Loucy (cell line): ENCODE measurements around the gene MGAT5B.

Source experiments
- H2AFZ ChIP-seq: fragments of 200-600 bp; sonication (generic); 2 replicates; pipeline ENCODE4 v1.6.0; 2016; ENCODE audit warnings: antibody characterized with exemption, mild to moderate bottlenecking, low read length, moderate library complexity
- H3F3A ChIP-seq: fragments of 200-600 bp; 2 replicates; pipeline ENCODE4 v1.6.0; 2016; ENCODE audit warnings: antibody characterized with exemption, low read depth, mild to moderate bottlenecking
- H3K27me3 ChIP-seq: fragments of 200-600 bp; sonication (generic); 2 replicates; pipeline ENCODE4 v1.6.1; 2014; ENCODE audit warnings: low read length, mild to moderate bottlenecking; ENCODE audit not compliant: insufficient read depth, poor library complexity, severe bottlenecking
- H3K36me3 ChIP-seq: fragments of 200-600 bp; sonication (generic); 2 replicates; pipeline ENCODE4 v1.6.1; 2016; ENCODE audit warnings: low read length; ENCODE audit not compliant: insufficient read depth
- H3K4me1 ChIP-seq: fragments of 200-600 bp; sonication (generic); 2 replicates; pipeline ENCODE4 v1.5.1; 2014; ENCODE audit warnings: low read length, mild to moderate bottlenecking; ENCODE audit not compliant: insufficient read depth, poor library complexity, severe bottlenecking
- H3K4me2 ChIP-seq: fragments of 200-600 bp; sonication (generic); 2 replicates; pipeline ENCODE4 v1.6.0; 2014; ENCODE audit warnings: antibody characterized with exemption, low read length, low read depth, mild to moderate bottlenecking; ENCODE audit not compliant: poor library complexity, severe bottlenecking
- H3K4me3 ChIP-seq: fragments of 200-600 bp; sonication (generic); 2 replicates; pipeline ENCODE4 v1.5.1; 2014; ENCODE audit warnings: low read length, mild to moderate bottlenecking, mixed read lengths; ENCODE audit not compliant: poor library complexity, severe bottlenecking
- H3K79me2 ChIP-seq: fragments of 200-600 bp; sonication (generic); 2 replicates; pipeline ENCODE4 v1.6.1; 2014; ENCODE audit warnings: low read length; ENCODE audit not compliant: insufficient read depth
- H3K9ac ChIP-seq: fragments of 200-600 bp; sonication (generic); 2 replicates; pipeline ENCODE4 v1.6.0; 2014; ENCODE audit warnings: mild to moderate bottlenecking, low read depth, low read length, moderate library complexity; ENCODE audit not compliant: poor library complexity, severe bottlenecking
- H3K9me2 ChIP-seq: fragments of 200-600 bp; sonication (generic); replicated peaks from 2 replicates; pipeline ENCODE4 v1.6.1; 2016; ENCODE audit warnings: low read depth, low read length, mixed read lengths
- H3K9me3 ChIP-seq: fragments of 200-600 bp; sonication (generic); 2 replicates; pipeline ENCODE4 v1.6.1; 2014; ENCODE audit warnings: mild to moderate bottlenecking, antibody characterized with exemption, low read length, low read depth; ENCODE audit not compliant: insufficient read depth
- H4K20me1 ChIP-seq: fragments of 200-600 bp; sonication (generic); 2 replicates; pipeline ENCODE4 v1.6.0; 2014; ENCODE audit warnings: antibody characterized with exemption, low read length, mild to moderate bottlenecking; ENCODE audit not compliant: insufficient read depth, poor library complexity, severe bottlenecking
- CTCF ChIP-seq: fragments of 200-600 bp; sonication (generic); conservative IDR thresholded peaks from 2 replicates; pipeline ENCODE4 v1.5.1; 2014; ENCODE audit warnings: mild to moderate bottlenecking, antibody characterized with exemption, low read length
- EZH2phosphoT487 ChIP-seq: fragments of 200-600 bp; IDR thresholded peaks from 2 replicates; pipeline ENCODE4 v1.6.1; 2018; ENCODE audit warnings: antibody characterized with exemption, mild to moderate bottlenecking, moderate library complexity, borderline replicate concordance

Gene MGAT5B

GRCh38 chr17:76940738-76941350 lies 72.6 kb downstream of the MGAT5B start:
- Histone ChIP-seq H3K4me3 (no peak overlapping the region), H3K27me3 (no peaks in the 10 kb centered on the region), H3K4me1 (no peaks in the 10 kb centered on the region)

GRCh38 chr17:76943202-76943601 lies 75.0 kb downstream of the MGAT5B start:
- Histone ChIP-seq H3K79me2 (no peaks in the 10 kb centered on the region), H3K27me3 (no peaks in the 10 kb centered on the region), H3K4me1 (no peaks in the 10 kb centered on the region), H3K9ac (no peak overlapping the region), H3K9me2 (no peaks in the 10 kb centered on the region), H3K9me3 (no peaks in the 10 kb centered on the region), H3K4me3 (no peak overlapping the region), H2AFZ (no peak overlapping the region), H3F3A (no peaks in the 10 kb centered on the region), H4K20me1 (no peaks in the 10 kb centered on the region), H3K36me3 (no peaks in the 10 kb centered on the region), H3K4me2 (no peak overlapping the region)
- TF ChIP-seq EZH2phosphoT487 (no peak), CTCF (no peak)

More at GRCh38 chr17:76940738-76941350, 72.6 kb downstream of the MGAT5B start:
- Histone ChIP-seq H3K36me3 (no peaks in the 10 kb centered on the region), H3K9me3 (no peaks in the 10 kb centered on the region), H3K4me2 (no peak overlapping the region), H3K9ac (no peak overlapping the region), H2AFZ (no peak overlapping the region), H3K79me2 (no peaks in the 10 kb centered on the region), H4K20me1 (no peaks in the 10 kb centered on the region), H3K9me2 (no peaks in the 10 kb centered on the region), H3F3A (no peaks in the 10 kb centered on the region)
- TF ChIP-seq EZH2phosphoT487: no peak
- peak; percentile 68 for TF ChIP-seq CTCF

GRCh38 chr17:76943781-76944213 lies 75.6 kb downstream of the MGAT5B start:
- no peaks in the 10 kb centered on the region for H3K4me1 ChIP-seq

More at GRCh38 chr17:76943781-76944213, 75.6 kb downstream of the MGAT5B start:
- no peaks in the 10 kb centered on the region for H3K9me2 ChIP-seq
- no peaks in the 10 kb centered on the region for H3K27me3 ChIP-seq
- H3K9me3 ChIP-seq: no peaks in the 10 kb centered on the region
- no peak overlapping the region for H2AFZ ChIP-seq
- no peaks in the 10 kb centered on the region for H3F3A ChIP-seq
- H3K9ac ChIP-seq: no peak overlapping the region
- no peaks in the 10 kb centered on the region for H3K36me3 ChIP-seq
- no peak for TF ChIP-seq CTCF
- no peak for TF ChIP-seq EZH2phosphoT487
- H3K79me2 ChIP-seq: no peaks in the 10 kb centered on the region
- no peaks in the 10 kb centered on the region for H4K20me1 ChIP-seq
- no peak overlapping the region for H3K4me2 ChIP-seq
- no peak overlapping the region for H3K4me3 ChIP-seq
